HepG2 (cell line): ENCODE results near the gene PIGL. TPM values are rescaled to one million over a fixed set of nuclear protein-coding genes. Genes with fewer than 3 reads are reported as not detected.

ENCODE experiments used
- ATF7-NPFF ChIP-seq: sonication (generic); formaldehyde crosslinking; IDR thresholded peaks from 2 replicates; pipeline ENCODE4 v1.8.1; 2023; ENCODE audit warnings: mild to moderate bottlenecking, low read depth, missing genetic modification reagents, moderate library complexity
- EP300 ChIP-seq, 3 experiments: sonication (generic) in 1 of 3; formaldehyde crosslinking in 1 of 3; IDR thresholded peaks; 2 replicates each; pipeline versions ENCODE4 v1.5.1 to v1.6.1; 2011 to 2020; ENCODE audit warnings: low read depth in 2 of 3, low read length in 2 of 3, borderline replicate concordance in 1 of 3, improper control_type of control experiment in 1 of 3, mild to moderate bottlenecking in 1 of 3, missing genetic modification reagents in 1 of 3, moderate library complexity in 1 of 3
- HOXA5 ChIP-seq: sonication (generic); formaldehyde crosslinking; IDR thresholded peaks from 2 replicates; pipeline ENCODE4 v1.4.0; 2020; ENCODE audit warnings: missing genetic modification reagents
- NCOR1 ChIP-seq: fragments of 200-600 bp; sonication (generic); IDR thresholded peaks from 2 replicates; pipeline ENCODE4 v1.7.0; 2017; ENCODE audit warnings: antibody characterized with exemption, low read length, borderline replicate concordance
- TBX2 ChIP-seq: sonication (generic); formaldehyde crosslinking; IDR thresholded peaks from 2 replicates; pipeline ENCODE4 v1.5.0; 2020; ENCODE audit warnings: missing genetic modification reagents, mild to moderate bottlenecking, borderline replicate concordance
- U2AF1 ChIP-seq: fragments of 200-400 bp; formaldehyde crosslinking; optimal IDR thresholded peaks from 2 replicates; pipeline ENCODE3; 2017; ENCODE audit warnings: mild to moderate bottlenecking, low read depth, low read length
- ZKSCAN8 ChIP-seq: IDR thresholded peaks from 2 replicates; pipeline ENCODE4 v1.6.1; 2016; ENCODE audit warnings: borderline replicate concordance, missing genetic modification reagents, missing compliant biosample characterization
- ZNF331 ChIP-seq: sonication (generic); formaldehyde crosslinking; IDR thresholded peaks from 2 replicates; pipeline ENCODE4 v1.4.0; 2020; ENCODE audit warnings: missing genetic modification reagents
- ZNF619 ChIP-seq: sonication (generic); formaldehyde crosslinking; IDR thresholded peaks from 2 replicates; pipeline ENCODE4 v1.4.0; 2020; ENCODE audit warnings: mild to moderate bottlenecking, missing genetic modification reagents
- ZNF672 ChIP-seq: sonication (generic); formaldehyde crosslinking; IDR thresholded peaks from 2 replicates; pipeline ENCODE4 v1.8.1; 2022; ENCODE audit warnings: missing genetic modification reagents
- polyA plus RNA-seq, 8 experiments: library from polyadenylated mRNA; depleted of rRNA in 3 of 8; stranded (reverse) in 7 of 8; unstranded in 1 of 8; fragments of >200 nt; fragmentation: Illumina TruSeq in 4 of 8; extraction: Trizol in 4 of 8; gene quantifications; 2 replicates each; pipeline versions ENCODE4 v1.2.1 to v1.2.3, GENCODE V29; 2011 to 2016; ENCODE audit warnings: low read depth in 4 of 8, missing spikeins in 1 of 8, mixed read lengths in 1 of 8; ENCODE audit not compliant: insufficient read depth in 1 of 8
- total RNA-seq, 5 experiments: library from RNA; depleted of rRNA; stranded (reverse); fragments of >200 nt; fragmentation: Illumina TruSeq; extraction: Trizol; gene quantifications; 2 replicates each; pipeline ENCODE4 v1.2.3, GENCODE V29; 2016; ENCODE audit warnings: low read depth in 1 of 5
- TF ChIP-seq, protein P1 (sequence below): sonication (generic); formaldehyde crosslinking; IDR thresholded peaks from 2 replicates; pipeline ENCODE4 v1.4.0; 2020; ENCODE audit warnings: mild to moderate bottlenecking, missing genetic modification reagents
- TF ChIP-seq, protein P2 (sequence below): sonication (generic); formaldehyde crosslinking; IDR thresholded peaks from 2 replicates; pipeline ENCODE4 v1.8.0; 2022; ENCODE audit warnings: missing genetic modification reagents, mild to moderate bottlenecking, inconsistent platforms, borderline replicate concordance
- TF ChIP-seq, protein P3 (sequence below): sonication (generic); formaldehyde crosslinking; IDR thresholded peaks from 2 replicates; pipeline ENCODE4 v1.4.0; 2020; ENCODE audit warnings: missing genetic modification reagents, borderline replicate concordance
- TF ChIP-seq, protein P4 (sequence below), 2 experiments: sonication (generic) in 1 of 2; formaldehyde crosslinking in 1 of 2; IDR thresholded peaks; 2 replicates each; pipeline versions ENCODE4 v1.5.1 to v1.6.1; 2011 to 2020; ENCODE audit warnings: borderline replicate concordance in 1 of 2, low read depth in 1 of 2, low read length in 1 of 2, mild to moderate bottlenecking in 1 of 2, missing genetic modification reagents in 1 of 2, moderate library complexity in 1 of 2

Gene PIGL
- total and polyA plus RNA-seq, 2 of the 13 experiments (the other 11 are each of a cell fraction or from before 2014, with no cell fraction given), result 28.5 to 63.8 TPM

DNA sequence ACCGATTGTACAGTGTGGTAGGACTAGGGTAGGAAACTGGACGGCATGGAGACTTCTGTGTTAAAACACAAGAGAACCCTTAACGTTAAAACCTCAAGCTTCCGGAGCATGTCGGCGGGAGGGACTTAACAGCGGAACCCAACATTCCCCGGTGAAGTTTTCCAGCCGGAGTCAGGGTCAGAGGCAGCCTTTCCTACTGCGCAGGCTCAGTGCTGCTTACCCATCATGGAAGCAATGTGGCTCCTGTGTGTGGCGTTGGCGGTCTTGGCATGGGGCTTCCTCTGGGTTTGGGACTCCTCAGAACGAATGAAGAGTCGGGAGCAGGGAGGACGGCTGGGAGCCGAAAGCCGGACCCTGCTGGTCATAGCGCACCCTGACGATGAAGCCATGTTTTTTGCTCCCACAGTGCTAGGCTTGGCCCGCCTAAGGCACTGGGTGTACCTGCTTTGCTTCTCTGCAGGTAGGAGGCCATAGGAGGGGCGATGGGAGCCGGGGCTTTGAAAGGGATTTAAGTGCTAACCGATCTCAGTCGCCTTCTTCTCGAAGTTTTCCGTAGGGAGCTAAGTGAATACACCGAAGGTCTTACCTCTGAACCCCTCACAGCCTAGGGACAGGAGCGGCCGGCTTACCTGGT is at the start of gene PIGL (continued):
- TF ChIP-seq, protein P1, sequence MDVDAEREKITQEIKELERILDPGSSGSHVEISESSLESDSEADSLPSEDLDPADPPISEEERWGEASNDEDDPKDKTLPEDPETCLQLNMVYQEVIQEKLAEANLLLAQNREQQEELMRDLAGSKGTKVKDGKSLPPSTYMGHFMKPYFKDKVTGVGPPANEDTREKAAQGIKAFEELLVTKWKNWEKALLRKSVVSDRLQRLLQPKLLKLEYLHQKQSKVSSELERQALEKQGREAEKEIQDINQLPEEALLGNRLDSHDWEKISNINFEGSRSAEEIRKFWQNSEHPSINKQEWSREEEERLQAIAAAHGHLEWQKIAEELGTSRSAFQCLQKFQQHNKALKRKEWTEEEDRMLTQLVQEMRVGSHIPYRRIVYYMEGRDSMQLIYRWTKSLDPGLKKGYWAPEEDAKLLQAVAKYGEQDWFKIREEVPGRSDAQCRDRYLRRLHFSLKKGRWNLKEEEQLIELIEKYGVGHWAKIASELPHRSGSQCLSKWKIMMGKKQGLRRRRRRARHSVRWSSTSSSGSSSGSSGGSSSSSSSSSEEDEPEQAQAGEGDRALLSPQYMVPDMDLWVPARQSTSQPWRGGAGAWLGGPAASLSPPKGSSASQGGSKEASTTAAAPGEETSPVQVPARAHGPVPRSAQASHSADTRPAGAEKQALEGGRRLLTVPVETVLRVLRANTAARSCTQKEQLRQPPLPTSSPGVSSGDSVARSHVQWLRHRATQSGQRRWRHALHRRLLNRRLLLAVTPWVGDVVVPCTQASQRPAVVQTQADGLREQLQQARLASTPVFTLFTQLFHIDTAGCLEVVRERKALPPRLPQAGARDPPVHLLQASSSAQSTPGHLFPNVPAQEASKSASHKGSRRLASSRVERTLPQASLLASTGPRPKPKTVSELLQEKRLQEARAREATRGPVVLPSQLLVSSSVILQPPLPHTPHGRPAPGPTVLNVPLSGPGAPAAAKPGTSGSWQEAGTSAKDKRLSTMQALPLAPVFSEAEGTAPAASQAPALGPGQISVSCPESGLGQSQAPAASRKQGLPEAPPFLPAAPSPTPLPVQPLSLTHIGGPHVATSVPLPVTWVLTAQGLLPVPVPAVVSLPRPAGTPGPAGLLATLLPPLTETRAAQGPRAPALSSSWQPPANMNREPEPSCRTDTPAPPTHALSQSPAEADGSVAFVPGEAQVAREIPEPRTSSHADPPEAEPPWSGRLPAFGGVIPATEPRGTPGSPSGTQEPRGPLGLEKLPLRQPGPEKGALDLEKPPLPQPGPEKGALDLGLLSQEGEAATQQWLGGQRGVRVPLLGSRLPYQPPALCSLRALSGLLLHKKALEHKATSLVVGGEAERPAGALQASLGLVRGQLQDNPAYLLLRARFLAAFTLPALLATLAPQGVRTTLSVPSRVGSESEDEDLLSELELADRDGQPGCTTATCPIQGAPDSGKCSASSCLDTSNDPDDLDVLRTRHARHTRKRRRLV (CRISPR knock-in tag), result peak; percentile 77
- TF ChIP-seq, protein P2, sequence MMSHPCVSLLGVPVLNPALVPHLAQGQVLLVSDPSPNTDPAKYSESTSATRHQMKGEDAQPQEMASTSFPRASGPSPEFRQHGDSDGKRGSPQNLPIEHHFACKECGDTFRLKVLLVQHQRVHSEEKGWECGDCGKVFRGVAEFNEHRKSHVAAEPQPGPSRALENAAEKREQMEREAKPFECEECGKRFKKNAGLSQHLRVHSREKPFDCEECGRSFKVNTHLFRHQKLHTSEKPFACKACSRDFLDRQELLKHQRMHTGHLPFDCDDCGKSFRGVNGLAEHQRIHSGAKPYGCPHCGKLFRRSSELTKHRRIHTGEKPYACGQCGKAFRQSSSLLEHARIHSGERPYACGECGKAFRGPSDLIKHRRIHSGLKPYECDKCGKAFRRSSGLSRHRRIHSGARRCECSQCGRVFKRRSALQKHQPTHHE (CRISPR knock-in tag), result peak; percentile 81
- peak in 1 of 2 experiments; percentile 21; a peak in 2 of 4 replicates for TF ChIP-seq EP300 (IDR thresholded peaks at IDR 0.05; ENCODE audit: low read depth in 2 of 2, low read length in 2 of 2)
- TF ChIP-seq EP300 (CRISPR knock-in tag; IDR thresholded peaks at IDR 0.05; ENCODE audit: borderline replicate concordance), result peak; percentile 37
- peak; percentile 93 for TF ChIP-seq ZNF619
- TF ChIP-seq ZKSCAN8 (CRISPR knock-in tag), result peak; percentile 73; the same call in 1 of the 2 replicates
- TF ChIP-seq ATF7-NPFF (CRISPR knock-in tag), result peak; percentile 54; the same call in 1 of the 2 replicates
- TF ChIP-seq, protein P3, sequence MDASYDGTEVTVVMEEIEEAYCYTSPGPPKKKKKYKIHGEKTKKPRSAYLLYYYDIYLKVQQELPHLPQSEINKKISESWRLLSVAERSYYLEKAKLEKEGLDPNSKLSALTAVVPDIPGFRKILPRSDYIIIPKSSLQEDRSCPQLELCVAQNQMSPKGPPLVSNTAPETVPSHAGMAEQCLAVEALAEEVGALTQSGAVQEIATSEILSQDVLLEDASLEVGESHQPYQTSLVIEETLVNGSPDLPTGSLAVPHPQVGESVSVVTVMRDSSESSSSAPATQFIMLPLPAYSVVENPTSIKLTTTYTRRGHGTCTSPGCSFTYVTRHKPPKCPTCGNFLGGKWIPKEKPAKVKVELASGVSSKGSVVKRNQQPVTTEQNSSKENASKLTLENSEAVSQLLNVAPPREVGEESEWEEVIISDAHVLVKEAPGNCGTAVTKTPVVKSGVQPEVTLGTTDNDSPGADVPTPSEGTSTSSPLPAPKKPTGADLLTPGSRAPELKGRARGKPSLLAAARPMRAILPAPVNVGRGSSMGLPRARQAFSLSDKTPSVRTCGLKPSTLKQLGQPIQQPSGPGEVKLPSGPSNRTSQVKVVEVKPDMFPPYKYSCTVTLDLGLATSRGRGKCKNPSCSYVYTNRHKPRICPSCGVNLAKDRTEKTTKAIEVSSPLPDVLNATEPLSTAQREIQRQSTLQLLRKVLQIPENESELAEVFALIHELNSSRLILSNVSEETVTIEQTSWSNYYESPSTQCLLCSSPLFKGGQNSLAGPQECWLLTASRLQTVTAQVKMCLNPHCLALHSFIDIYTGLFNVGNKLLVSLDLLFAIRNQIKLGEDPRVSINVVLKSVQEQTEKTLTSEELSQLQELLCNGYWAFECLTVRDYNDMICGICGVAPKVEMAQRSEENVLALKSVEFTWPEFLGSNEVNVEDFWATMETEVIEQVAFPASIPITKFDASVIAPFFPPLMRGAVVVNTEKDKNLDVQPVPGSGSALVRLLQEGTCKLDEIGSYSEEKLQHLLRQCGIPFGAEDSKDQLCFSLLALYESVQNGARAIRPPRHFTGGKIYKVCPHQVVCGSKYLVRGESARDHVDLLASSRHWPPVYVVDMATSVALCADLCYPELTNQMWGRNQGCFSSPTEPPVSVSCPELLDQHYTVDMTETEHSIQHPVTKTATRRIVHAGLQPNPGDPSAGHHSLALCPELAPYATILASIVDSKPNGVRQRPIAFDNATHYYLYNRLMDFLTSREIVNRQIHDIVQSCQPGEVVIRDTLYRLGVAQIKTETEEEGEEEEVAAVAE (CRISPR knock-in tag), result peak; percentile 84
- peak; percentile 41; the same call in 1 of the 2 replicates for TF ChIP-seq TBX2 (CRISPR knock-in tag)
- TF ChIP-seq U2AF1, result peak; percentile 85
- 0 out of 2 replicates have a peak, but pooled peaks have one; percentile 45 for TF ChIP-seq ZNF672 (CRISPR knock-in tag)
- TF ChIP-seq, protein P4, sequence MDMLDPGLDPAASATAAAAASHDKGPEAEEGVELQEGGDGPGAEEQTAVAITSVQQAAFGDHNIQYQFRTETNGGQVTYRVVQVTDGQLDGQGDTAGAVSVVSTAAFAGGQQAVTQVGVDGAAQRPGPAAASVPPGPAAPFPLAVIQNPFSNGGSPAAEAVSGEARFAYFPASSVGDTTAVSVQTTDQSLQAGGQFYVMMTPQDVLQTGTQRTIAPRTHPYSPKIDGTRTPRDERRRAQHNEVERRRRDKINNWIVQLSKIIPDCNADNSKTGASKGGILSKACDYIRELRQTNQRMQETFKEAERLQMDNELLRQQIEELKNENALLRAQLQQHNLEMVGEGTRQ (IDR thresholded peaks at IDR 0.05; ENCODE audit: low read depth, low read length), result no peak
- TF ChIP-seq, protein P4 (CRISPR knock-in tag; IDR thresholded peaks at IDR 0.05; ENCODE audit: borderline replicate concordance), result no peak
- peak; percentile 37; the same call in 1 of the 2 replicates for TF ChIP-seq NCOR1
- TF ChIP-seq HOXA5 (CRISPR knock-in tag), result peak; percentile 93
- peak; percentile 92 for TF ChIP-seq ZNF331 (CRISPR knock-in tag)
